ENCODE measurements around the gene NPR3.

Gene NPR3

DNA sequence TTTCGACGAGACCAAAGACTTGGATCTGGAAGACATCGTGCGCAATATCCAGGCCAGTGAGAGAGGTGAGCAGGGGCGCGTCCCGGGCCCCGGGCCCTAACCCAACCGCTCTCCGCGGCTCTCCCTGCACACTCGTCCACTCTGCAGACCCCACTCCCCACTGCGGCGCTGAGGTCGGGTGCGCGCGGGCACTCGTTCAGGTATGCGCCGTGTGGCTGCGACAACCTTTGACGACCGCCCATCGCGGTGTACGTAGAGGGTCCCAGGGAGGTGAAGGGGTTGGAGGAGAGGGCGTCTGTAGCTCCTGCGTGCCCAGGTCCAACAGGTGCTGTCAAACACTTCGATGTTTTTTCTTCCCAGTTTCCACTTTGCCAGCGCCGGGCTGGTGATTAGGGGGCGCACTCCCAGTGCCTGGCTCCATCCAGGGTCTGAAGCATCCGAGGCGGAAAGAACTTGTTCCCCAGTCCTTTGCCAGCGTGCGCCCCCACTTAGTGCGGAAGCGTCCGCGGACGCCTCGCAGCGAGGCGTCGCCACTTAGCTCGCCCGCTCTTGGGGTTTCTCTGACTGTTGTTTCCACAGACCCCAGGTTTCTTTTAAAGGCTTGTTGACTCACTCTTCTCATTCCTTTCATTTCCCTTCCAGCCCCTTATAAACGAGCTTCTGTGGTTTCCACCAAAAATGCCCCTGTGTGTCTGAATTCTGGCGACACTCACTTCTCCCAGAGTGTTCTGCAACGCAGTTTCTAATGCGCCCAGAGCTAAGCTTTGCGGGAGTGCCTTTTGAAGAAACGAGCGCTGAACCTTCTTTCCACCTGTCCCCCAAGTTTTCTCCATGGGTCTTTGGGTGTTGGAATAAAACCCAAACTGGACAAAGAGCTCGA lies 1.6 kb downstream of the NPR3 start:
- DNase-seq (ENCODE audit: low read depth), result no peak

DNA sequence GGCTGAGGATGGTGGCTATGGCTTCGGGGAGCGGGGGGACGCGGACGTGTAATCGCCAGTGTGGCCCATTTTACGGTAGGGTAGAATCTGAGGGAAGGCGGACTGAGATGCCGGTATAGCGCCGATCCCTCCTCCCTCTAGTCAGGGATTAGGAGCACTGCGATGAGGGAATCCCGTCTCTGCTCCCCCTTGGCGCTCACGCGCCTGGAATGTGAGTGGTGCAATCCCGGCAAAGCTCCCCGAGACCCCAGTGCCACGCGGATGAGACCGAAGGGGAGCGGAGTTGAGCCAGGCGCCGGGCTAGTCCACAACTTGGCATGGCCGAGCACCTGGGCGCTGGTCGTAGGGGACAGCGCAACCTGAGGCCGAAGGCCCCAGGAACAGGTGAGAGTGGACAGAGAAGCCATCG lies 2.2 kb downstream of the NPR3 start:
- DNase-seq (ENCODE audit: low read depth), result no peak

- no peak for DNase-seq (ENCODE audit: low read depth)
Measured at GRCh38 chr5:32713770-32714381, 2.8 kb downstream of the NPR3 start.

DNA sequence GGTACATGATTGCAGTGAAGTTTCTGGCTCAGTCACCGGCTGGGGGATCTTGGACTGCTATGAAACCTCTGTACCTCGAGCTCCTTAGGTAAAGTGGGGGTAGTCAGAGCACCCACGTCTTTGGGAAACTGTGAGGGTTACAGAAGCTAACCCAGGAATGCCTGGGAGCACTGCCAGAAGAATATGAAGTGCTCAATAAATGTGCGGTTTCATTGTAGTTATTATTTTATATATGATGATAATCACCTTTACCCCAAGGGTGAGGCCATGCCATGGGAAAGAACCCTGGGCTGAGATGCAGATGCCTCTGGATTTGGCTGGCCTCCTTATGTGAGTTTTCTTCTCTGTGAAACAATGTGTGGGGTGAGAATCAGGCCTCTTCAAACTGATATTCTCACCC lies 3.7 kb downstream of the NPR3 start:
- DNase-seq (ENCODE audit: low read depth), result no peak

GRCh38 chr5:32720300-32720699 lies 9.2 kb downstream of the NPR3 start:
- no peak for DNase-seq (ENCODE audit: low read depth)

GRCh38 chr5:32721626-32722025 lies 10.5 kb downstream of the NPR3 start:
- no peak for DNase-seq (ENCODE audit: low read depth)

DNA sequence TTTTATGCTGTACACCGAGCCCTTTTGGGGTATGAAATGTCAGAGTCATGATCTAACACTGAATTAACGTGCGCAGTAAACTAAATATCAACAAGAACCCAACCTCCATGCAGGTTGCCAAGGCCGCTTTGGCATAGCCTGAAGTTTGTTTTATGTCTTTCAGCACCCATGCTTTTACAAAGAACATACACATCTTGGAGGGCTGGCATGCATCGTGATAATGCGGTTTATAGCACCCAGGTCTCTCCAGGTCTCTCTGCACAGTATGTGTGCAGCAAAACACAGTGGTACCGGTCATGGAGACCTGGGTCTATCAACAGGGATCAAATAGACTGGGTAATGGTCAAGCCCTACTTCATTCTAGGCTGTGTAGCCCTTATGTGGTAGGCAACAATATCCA lies 11.8 kb downstream of the NPR3 start:
- no peak for DNase-seq (ENCODE audit: low read depth)

DNA sequence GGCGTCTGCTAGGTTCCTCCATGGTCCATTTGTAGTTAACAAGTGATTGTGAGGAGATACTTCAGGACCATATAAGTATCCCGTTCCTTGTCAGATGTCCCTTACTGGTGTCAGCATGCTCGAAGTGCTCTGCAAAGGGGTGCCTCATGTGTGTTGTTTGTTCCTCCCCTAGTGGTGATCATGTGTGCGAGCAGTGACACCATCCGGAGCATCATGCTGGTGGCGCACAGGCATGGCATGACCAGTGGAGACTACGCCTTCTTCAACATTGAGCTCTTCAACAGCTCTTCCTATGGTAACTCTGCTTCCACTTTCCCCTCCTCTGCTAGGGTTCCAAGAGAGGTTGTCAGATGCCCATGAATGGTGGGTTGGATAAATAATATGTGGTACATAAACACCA lies 13.4 kb downstream of the NPR3 start:
- no peak for DNase-seq (ENCODE audit: low read depth)

GRCh38 chr5:32726086-32726557 lies 15.0 kb downstream of the NPR3 start:
- no peak for DNase-seq (ENCODE audit: low read depth)

DNA sequence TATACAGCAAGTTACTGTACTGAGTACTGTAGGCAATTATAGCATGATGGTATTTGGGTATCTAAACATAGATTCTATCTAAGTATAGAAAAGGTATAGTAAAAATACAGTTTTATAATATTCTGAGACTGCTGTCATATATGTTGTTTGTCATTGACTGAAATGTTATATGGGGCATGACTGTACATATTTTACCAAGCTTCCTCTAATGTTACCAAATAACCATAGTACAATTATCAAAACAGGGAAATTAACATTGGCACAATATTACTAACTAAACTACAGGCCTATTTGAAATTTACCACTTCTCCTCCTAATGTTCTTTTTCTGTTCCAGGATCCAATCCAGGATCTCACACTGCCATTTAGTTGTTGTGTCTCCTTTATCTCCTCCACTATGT lies 18.5 kb downstream of the NPR3 start:
- no peak for DNase-seq (ENCODE audit: low read depth)

- no peak for DNase-seq (ENCODE audit: low read depth)
Measured at GRCh38 chr5:32733590-32734340, 22.6 kb downstream of the NPR3 start.

DNA sequence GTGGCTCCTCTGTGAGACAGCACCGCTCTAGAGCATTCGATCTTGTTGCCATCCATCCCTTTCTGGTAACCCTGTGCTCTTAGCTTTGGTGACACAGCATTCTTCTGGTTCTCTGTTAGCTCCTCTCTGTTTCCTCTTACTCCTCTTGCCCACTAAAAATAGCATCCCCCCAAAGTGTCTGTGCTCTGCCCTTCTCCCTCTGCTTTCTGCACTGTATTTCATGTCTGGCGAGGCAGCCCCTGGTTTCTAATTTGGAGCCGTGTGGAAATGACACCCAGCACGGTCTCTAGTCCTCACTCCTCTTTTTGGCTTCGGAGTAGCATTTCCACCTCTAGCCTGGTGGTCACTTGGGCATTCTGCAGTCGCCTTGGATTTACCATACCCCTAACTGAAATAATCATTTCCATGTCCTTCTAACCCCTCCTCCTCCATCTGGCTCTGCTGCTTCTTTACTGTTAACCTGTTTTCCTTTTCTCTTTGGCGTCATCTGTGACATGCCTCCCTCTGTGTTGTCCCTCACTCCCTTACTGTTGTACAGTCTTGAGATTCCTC lies 23.8 kb downstream of the NPR3 start:
- no peak for DNase-seq (ENCODE audit: low read depth)

GRCh38 chr5:32735512-32735911 lies 24.4 kb downstream of the NPR3 start:
- no peak for DNase-seq (ENCODE audit: low read depth)

- no peak for DNase-seq (ENCODE audit: low read depth)
Measured at GRCh38 chr5:32736842-32737241, 25.7 kb downstream of the NPR3 start.

GRCh38 chr5:32740651-32741050 lies 29.5 kb downstream of the NPR3 start:
- DNase-seq (ENCODE audit: low read depth), result no peak

GRCh38 chr5:32745317-32745716 lies 34.2 kb downstream of the NPR3 start:
- DNase-seq (ENCODE audit: low read depth), result no peak

DNA sequence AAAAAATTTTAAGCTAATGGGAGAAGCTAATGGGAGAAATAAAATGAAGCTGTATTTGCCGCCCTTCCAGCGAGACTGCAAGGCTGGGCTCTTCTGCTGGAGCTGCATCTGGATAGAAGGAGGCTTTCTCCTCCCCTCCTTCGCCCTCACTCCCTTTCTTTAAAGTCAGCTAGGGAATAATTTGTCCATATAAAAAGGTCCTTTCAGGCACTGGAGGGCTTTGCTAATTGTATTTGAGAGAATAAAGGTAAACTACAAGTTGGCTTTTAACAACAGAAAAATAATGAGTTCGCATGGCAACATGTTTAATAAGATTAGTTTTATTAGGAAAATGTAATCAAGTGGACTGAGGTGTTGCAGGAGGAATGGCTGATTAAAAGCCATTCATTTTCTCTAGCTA lies 41.3 kb downstream of the NPR3 start:
- no peak for DNase-seq (ENCODE audit: low read depth)

DNA sequence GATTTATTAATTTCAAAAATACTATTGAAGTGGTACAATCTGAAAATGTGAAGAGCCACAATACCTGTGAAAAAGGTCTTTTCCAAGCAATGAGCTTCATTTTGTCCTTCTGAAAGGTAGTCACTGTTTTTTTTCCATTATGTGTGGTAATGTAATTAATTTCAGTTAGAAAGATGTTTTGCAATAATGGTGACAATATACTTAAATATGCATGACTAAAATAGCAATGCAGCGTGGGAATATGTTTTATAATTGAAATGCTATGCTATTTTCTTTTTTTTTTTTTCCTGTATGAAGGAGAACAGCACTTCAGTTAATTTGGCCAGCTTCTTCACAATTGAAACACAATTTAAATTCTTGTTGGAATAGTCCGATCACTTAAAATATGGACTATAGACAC lies 41.9 kb downstream of the NPR3 start:
- DNase-seq (ENCODE audit: low read depth), result no peak

GRCh38 chr5:32753765-32754164 lies 42.6 kb downstream of the NPR3 start:
- DNase-seq (ENCODE audit: low read depth), result no peak

DNA sequence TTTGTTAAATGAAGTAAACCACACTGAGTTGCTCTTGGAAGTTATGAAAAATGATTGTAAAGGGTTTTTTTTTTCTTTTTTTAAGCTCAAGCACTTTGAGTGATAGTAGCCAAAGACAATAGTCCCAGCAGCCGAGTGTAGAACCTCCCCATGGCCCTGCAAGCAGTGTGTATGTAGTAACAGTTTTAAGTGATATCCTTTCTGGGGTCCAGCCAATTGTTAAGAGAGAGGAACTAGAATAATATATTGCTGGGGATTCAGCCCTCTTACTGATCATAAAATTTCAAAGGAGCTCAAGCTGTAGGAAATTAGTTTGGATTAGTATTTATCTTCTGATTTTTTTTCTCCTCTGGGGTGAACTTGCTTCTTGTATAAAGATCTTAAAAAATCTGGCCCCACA lies 43.2 kb downstream of the NPR3 start:
- no peak for DNase-seq (ENCODE audit: low read depth)

DNA sequence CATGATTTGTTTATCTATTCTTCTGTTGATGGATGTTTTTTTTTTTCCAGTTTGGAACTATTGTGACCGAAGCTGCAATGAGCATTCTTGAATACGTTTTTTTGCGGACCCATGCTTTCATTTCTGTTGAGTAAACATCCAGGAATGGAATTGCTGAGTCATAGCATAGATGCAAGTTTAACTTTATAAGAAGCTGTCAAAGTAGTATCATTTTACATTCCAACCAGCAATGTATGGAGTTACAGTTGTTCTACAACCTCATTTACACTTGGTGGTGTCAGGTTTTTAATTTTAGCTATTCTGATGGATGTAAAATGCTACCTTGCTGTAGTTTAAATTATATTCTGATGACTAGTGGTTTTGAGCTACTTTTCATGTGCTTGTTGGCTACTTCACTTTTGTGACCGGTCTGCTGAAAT lies 49.0 kb downstream of the NPR3 start:
- no peak for DNase-seq (ENCODE audit: low read depth)

GRCh38 chr5:32765266-32765665 lies 54.1 kb downstream of the NPR3 start:
- DNase-seq (ENCODE audit: low read depth), result no peak

All from stimulated activated CD8-positive, alpha-beta memory T cell treated with anti-CD3 and anti-CD28 coated beads, Interleukin-12 subunit alpha, Interleukin-12 subunit beta, amount 100 ng/mL, for 1 hour (primary cell).